22Rv1 (cell line): ENCODE data around the gene HECTD1.

Source experiments
- CTCF ChIP-seq: fragments of 450-650 bp; IDR thresholded peaks from 2 replicates; pipeline ENCODE4 v1.5.1; 2017; ENCODE audit warnings: mild to moderate bottlenecking
- ZFX ChIP-seq: fragments of 450-650 bp; IDR thresholded peaks from 2 replicates; pipeline ENCODE4 v1.6.1; 2017; ENCODE audit warnings: antibody characterized with exemption, borderline replicate concordance

DNA sequence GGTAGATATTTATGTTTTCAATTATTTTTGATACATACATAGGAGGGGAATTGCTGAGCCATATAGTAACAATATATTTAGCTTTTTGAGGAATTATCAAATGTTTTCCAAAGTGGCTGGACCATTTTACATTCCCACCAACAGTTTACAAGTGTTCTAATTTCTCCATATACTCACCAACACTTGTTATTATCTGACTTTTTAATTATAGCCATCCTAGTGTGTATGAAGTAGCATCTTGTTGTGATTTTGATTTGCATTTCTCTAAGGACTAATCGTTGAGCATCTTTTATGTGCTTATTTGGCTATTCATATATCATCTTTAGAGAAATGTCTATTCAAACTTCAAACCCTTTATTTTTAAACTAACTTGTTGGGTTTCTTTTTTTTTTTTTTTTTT lies 17.2 kb upstream of the HECTD1 start:
- TF ChIP-seq CTCF = no peak
- TF ChIP-seq ZFX = no peak
